Ecto neural progenitor cell (in vitro differentiated cells): Measurements from ENCODE around the gene OTOP2.

Source experiments
- DNase-seq: peaks from one replicate; pipeline ENCODE4 v3.0.0-alpha.2; 2018; ENCODE audit warnings: low spot score

The OTOP2 gene

DNA sequence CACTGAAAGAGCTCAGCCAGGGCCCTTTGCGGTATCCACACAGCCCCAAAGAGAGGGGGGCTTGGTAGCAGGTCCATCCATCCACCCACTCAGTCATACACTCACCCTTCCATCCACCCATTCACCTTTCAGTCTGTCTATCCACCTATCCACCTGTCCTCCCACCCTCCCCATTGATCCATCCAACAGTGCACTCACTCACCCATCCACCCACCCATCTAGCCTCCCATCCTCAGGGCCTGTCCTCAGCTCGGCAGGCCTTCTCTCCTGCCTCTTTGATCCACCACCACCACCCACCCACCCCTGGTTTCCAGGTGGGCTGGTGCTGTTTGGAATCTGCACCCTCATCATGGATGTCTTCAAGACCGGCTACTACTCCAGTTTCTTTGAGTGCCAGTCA, 1.2 kb downstream of the OTOP2 start:
- no peak for DNase-seq

DNA sequence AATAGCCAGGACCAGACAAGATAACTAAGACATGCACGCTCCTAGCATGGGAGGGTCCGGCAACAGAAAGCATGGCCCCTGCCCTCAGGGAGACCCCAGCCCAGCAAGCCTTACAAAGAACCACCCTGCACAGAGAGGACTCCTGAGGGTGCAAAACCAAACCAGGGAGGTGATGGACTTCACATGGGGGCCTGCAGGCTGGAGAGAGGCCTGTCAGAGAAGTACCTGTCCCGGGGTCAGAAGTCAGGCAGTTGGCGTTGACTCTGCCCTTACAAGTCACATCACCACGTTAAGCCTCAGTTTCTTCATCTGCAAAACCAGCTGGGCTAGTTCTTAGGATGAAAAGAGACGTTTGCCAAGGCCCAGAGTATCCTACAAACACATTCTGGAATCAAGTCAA, 4.7 kb downstream of the OTOP2 start:
- no peak for DNase-seq

- DNase-seq, result no peak
Observed at GRCh38 chr17:74930535-74931036, 6.5 kb downstream of the OTOP2 start.

DNA sequence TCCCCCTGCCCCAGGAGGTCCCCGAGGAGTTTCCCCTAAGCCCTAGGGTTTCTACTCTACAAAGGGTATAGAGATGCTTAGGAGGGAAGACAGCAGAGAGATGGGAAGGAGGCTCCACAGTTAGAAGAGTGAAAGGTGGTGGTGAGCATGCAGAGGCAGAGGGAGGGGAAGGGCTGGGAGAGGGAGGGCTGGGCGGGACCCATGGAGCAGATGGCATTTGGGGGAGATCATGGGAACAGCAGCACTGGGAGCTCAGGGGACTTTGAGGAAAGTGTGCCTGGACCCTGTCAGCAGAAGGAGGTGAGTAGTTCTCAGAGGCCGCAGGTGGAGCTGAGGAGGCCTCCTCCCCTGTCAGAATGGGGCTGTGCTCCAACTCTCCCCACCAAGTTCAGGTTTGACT, 11.0 kb downstream of the OTOP2 start:
- DNase-seq, result no peak

- no peak for DNase-seq
Observed at GRCh38 chr17:74935585-74936469, 11.8 kb downstream of the OTOP2 start, which contains the start of gene OTOP3. Gene OTOP3, plus strand, starts transcription at chr17:74935898. Its CDS starts 24 bp downstream, at chr17:74935922.

- no peak for DNase-seq
Observed at GRCh38 chr17:74936470-74936799, 12.4 kb downstream of the OTOP2 start.

DNA sequence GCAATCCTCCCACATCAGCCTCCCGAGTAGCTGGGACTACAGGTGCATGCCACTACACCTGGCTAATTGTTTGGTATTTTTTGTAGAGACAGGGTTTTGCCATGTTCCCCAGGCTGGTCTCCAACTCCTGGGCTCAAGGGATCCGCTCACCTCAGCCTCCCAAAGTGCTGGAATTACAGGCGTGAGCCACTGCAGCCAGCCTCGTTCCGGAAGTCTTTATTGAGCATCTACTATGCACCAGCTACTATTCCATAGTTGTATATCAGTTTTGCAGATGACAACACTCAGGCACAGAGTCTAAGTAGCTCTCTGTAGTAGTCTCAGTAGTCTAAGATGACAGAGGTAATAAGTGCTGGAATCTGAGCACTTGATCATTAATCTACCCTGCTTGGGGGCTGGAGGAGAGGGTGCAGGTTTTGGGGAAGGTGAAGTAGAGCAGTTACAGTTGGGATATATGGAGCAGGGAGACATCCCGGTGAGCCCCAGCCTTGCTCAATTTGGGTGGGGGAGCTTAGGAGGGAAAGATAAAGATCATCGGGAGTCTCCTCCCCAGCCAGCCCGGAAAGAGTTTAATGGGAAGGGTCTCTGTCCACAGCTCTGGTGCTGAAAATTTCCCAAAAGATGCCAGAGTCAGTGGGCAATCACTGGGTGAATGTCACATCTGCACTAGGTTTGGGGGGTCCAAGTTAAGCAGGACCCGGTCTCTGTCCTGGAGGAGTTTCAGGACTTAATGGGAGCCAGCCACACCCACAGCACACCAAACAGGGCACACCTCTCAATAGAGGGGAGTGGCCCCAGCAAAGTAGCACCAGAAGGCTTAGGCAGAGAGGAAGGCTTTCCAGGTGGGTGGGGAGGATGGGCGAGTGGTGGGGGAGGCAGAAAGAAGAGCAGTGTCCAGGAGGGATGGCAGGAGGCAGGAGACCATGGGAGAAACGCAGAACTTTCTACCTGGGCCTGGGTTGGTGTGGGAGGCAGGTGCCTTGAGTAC, 13.3 kb downstream of the OTOP2 start:
- no peak for DNase-seq

- no peak for DNase-seq
Observed at GRCh38 chr17:74938194-74938950, 14.3 kb downstream of the OTOP2 start.

GRCh38 chr17:74939534-74939933, 15.5 kb downstream of the OTOP2 start:
- no peak for DNase-seq

GRCh38 chr17:74941128-74941725, 17.2 kb downstream of the OTOP2 start:
- DNase-seq, result no peak

- no peak for DNase-seq
Observed at GRCh38 chr17:74943808-74944522, 19.9 kb downstream of the OTOP2 start.

DNA sequence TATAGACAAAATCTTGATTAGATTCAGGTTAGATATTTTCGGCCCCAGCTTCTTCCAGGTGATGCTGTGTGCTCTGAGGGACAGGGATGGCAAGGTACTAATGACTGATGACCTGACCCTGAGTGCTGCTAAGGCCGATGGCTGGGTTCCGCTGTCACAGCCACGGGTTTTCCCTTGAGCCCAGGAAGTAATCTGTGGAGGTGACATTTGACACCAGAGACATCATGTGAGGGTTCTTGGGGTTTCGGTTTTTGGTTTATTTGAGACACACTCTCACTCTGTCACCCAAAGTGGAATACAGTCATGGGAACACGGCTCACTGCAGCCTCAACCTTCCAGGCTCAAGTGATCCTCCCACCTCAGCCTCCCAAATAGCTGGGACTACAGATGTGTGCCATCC, 21.5 kb downstream of the OTOP2 start:
- no peak for DNase-seq

DNA sequence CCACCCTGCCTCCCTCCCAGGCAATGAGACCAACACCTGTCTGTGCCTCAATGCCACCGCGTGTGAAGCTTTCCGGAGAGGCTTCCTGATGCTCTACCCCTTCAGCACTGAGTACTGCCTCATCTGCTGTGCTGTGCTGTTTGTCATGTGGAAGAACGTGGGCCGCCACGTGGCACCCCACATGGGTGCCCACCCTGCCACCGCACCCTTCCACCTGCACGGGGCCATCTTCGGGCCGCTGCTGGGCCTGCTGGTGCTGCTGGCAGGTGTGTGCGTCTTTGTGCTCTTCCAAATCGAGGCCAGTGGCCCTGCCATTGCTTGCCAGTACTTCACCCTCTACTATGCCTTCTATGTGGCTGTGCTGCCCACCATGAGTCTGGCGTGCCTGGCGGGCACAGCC, 22.6 kb downstream of the OTOP2 start:
- DNase-seq, result no peak

- no peak for DNase-seq
Observed at GRCh38 chr17:74947041-74947754, 23.1 kb downstream of the OTOP2 start.

GRCh38 chr17:74949455-74950115, 25.5 kb downstream of the OTOP2 start:
- no peak for DNase-seq

- DNase-seq, result no peak
Observed at GRCh38 chr17:74950207-74950606, 26.1 kb downstream of the OTOP2 start.

- no peak for DNase-seq
Observed at GRCh38 chr17:74951065-74951464, 27.0 kb downstream of the OTOP2 start.

- no peak for DNase-seq
Observed at GRCh38 chr17:74951680-74952421, 27.8 kb downstream of the OTOP2 start.
